Measurements from ENCODE around the gene DXO.

DNA sequence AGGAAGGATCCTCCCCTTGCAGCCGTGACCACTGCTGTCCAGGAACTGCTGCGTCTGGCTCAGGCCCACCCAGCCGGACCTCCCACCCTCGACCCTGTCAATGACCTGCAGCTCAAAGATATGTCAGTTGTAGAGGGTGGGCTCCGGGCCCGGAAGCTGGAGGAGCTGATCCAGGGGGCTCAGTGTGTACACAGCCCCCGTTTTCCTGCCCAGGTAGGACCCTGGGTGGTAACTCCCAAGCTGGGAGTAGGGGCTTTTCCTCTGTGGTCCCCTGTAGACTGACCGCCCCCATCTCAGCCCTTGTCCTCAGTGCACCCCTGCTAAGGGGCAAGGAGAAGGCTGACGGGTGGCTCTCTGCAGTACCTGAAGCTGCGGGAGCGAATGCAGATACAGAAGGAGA, 3.6 kb downstream of the DXO start:
- TF ChIP-seq, protein P1, sequence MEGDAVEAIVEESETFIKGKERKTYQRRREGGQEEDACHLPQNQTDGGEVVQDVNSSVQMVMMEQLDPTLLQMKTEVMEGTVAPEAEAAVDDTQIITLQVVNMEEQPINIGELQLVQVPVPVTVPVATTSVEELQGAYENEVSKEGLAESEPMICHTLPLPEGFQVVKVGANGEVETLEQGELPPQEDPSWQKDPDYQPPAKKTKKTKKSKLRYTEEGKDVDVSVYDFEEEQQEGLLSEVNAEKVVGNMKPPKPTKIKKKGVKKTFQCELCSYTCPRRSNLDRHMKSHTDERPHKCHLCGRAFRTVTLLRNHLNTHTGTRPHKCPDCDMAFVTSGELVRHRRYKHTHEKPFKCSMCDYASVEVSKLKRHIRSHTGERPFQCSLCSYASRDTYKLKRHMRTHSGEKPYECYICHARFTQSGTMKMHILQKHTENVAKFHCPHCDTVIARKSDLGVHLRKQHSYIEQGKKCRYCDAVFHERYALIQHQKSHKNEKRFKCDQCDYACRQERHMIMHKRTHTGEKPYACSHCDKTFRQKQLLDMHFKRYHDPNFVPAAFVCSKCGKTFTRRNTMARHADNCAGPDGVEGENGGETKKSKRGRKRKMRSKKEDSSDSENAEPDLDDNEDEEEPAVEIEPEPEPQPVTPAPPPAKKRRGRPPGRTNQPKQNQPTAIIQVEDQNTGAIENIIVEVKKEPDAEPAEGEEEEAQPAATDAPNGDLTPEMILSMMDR (conservative IDR thresholded peaks at IDR 0.05; ENCODE audit: low read depth, low read length) = no peak
- no peak for TF ChIP-seq POLR2A (IDR thresholded peaks at IDR 0.05; ENCODE audit: low read depth, low read length)
